HEK293 (cell line): ENCODE results near the gene ADAMTS9.

ENCODE experiments used
- CTCF ChIA-PET: fragments of 350-600 bp; formaldehyde crosslinking; extraction: SDS; loops from one replicate; lab custom pipeline; 2021; ENCODE audit warnings: antibody characterized with exemption; lab: Yijun Ruan, JAX
- POLR2A ChIA-PET: fragments of 300-600 bp; formaldehyde crosslinking; extraction: SDS; loops from one replicate; lab custom pipeline; 2020; ENCODE audit warnings: antibody characterized with exemption, inconsistent platforms; lab: Yijun Ruan, JAX
- H3K27ac ChIP-seq: fragments of 200-500 bp; sonication (Bioruptor generic); 2 replicates; pipeline ENCODE4 v1.5.1; 2014; ENCODE audit warnings: low read depth, low read length, control low read depth, inconsistent platforms; ENCODE audit errors: extremely low read depth
- H3K36me3 ChIP-seq, 2 experiments: fragments of 200-500 bp in 1 of 2; sonication (Bioruptor generic) in 1 of 2; 1 replicate in 1 of 2; 2 replicates in 1 of 2; pipeline ENCODE4 v1.5.1; 2014 to 2017; ENCODE audit warnings: inconsistent platforms in 2 of 2, low read length in 2 of 2; ENCODE audit not compliant: control insufficient read depth in 2 of 2, insufficient read depth in 1 of 2
- H3K4me1 ChIP-seq: fragments of 200-500 bp; sonication (Bioruptor generic); 2 replicates; pipeline ENCODE4 v1.5.1; 2014; ENCODE audit warnings: mild to moderate bottlenecking, low read length, inconsistent platforms; ENCODE audit not compliant: control insufficient read depth, insufficient read depth
- H3K4me3 ChIP-seq: 2 replicates; pipeline ENCODE4 v1.5.1; 2011; ENCODE audit warnings: low read depth, mild to moderate bottlenecking, control low read depth, low read length, moderate library complexity
- H3K9me3 ChIP-seq: fragments of 200-500 bp; sonication (Bioruptor generic); 2 replicates; pipeline ENCODE4 v1.5.1; 2014; ENCODE audit warnings: low read depth, low read length, inconsistent platforms; ENCODE audit not compliant: control insufficient read depth, insufficient read depth
- BCL11A ChIP-seq: fragments of 450-650 bp; formaldehyde crosslinking; IDR thresholded peaks from 2 replicates; pipeline ENCODE4 v1.5.1; 2016; ENCODE audit warnings: low read depth, missing biosample characterization, missing genetic modification characterization
- ELK4 ChIP-seq: IDR thresholded peaks from 2 replicates; pipeline ENCODE4 v1.6.1; 2011; ENCODE audit warnings: mild to moderate bottlenecking, low read depth, low read length, borderline replicate concordance
- HIC1 ChIP-seq: fragments of 450-650 bp; formaldehyde crosslinking; IDR thresholded peaks from 2 replicates; pipeline ENCODE4 v1.5.1; 2016; ENCODE audit warnings: missing biosample characterization, missing genetic modification characterization
- HOXC10 ChIP-seq: sonication (generic); formaldehyde crosslinking; IDR thresholded peaks from 2 replicates; pipeline ENCODE4 v1.8.1; 2023; ENCODE audit warnings: mild to moderate bottlenecking, missing genetic modification reagents
- OSR2 ChIP-seq: fragments of 450-650 bp; formaldehyde crosslinking; IDR thresholded peaks from 2 replicates; pipeline ENCODE4 v1.5.1; 2016; ENCODE audit warnings: missing biosample characterization, missing genetic modification characterization
- PATZ1 ChIP-seq: fragments of 450-650 bp; formaldehyde crosslinking; IDR thresholded peaks from 2 replicates; pipeline ENCODE4 v1.5.1; 2016; ENCODE audit warnings: missing biosample characterization, missing genetic modification characterization
- REPIN1 ChIP-seq: fragments of 450-650 bp; formaldehyde crosslinking; IDR thresholded peaks from 2 replicates; pipeline ENCODE4 v1.5.1; 2017; ENCODE audit warnings: missing biosample characterization, missing genetic modification characterization, low read depth
- SALL2 ChIP-seq: fragments of 450-650 bp; formaldehyde crosslinking; IDR thresholded peaks from 2 replicates; pipeline ENCODE4 v1.5.0; 2017; ENCODE audit warnings: missing biosample characterization, mild to moderate bottlenecking, missing genetic modification characterization, borderline replicate concordance
- ZBTB8A ChIP-seq: fragments of 450-650 bp; formaldehyde crosslinking; IDR thresholded peaks from 2 replicates; pipeline ENCODE4 v1.5.1; 2016; ENCODE audit warnings: missing biosample characterization, missing genetic modification characterization
- ZNF157 ChIP-seq: fragments of 450-650 bp; formaldehyde crosslinking; IDR thresholded peaks from 2 replicates; pipeline ENCODE4 v1.5.1; 2016; ENCODE audit warnings: missing biosample characterization, missing genetic modification characterization
- ZNF184 ChIP-seq: fragments of 450-650 bp; IDR thresholded peaks from 2 replicates; pipeline ENCODE4 v1.5.1; 2018; ENCODE audit warnings: missing biosample characterization, mild to moderate bottlenecking, missing genetic modification characterization
- ZNF266 ChIP-seq: fragments of 450-650 bp; formaldehyde crosslinking; IDR thresholded peaks from 2 replicates; pipeline ENCODE4 v1.5.1; 2016; ENCODE audit warnings: missing biosample characterization, missing genetic modification characterization, low read depth
- ZNF280C ChIP-seq: fragments of 450-650 bp; formaldehyde crosslinking; IDR thresholded peaks from 2 replicates; pipeline ENCODE4 v1.5.1; 2016; ENCODE audit warnings: missing biosample characterization, missing genetic modification characterization
- ZNF335 ChIP-seq: fragments of 450-650 bp; formaldehyde crosslinking; conservative IDR thresholded peaks from 2 replicates; pipeline ENCODE4 v1.5.1; 2016; ENCODE audit warnings: missing biosample characterization, missing genetic modification characterization
- ZNF366 ChIP-seq: fragments of 450-650 bp; formaldehyde crosslinking; conservative IDR thresholded peaks from 2 replicates; pipeline ENCODE4 v1.5.1; 2016; ENCODE audit warnings: missing biosample characterization, missing genetic modification characterization
- ZNF501 ChIP-seq: fragments of 450-650 bp; formaldehyde crosslinking; IDR thresholded peaks from 2 replicates; pipeline ENCODE4 v1.5.1; 2016; ENCODE audit warnings: missing biosample characterization, missing genetic modification characterization
- ZNF621 ChIP-seq: fragments of 450-650 bp; formaldehyde crosslinking; IDR thresholded peaks from 2 replicates; pipeline ENCODE4 v1.5.1; 2017; ENCODE audit warnings: missing biosample characterization, missing genetic modification characterization
- ZNF626 ChIP-seq: fragments of 450-650 bp; sonication (Bioruptor Pico); formaldehyde crosslinking; IDR thresholded peaks from 2 replicates; pipeline ENCODE4 v1.5.1; 2018; ENCODE audit warnings: missing biosample characterization, missing genetic modification characterization, inconsistent platforms
- ZNF664 ChIP-seq: fragments of 450-650 bp; formaldehyde crosslinking; IDR thresholded peaks from 2 replicates; pipeline ENCODE4 v1.5.1; 2016; ENCODE audit warnings: missing biosample characterization, missing genetic modification characterization
- ZNF677 ChIP-seq: fragments of 450-650 bp; IDR thresholded peaks from 2 replicates; pipeline ENCODE4 v1.5.0; 2018; ENCODE audit warnings: missing biosample characterization, mild to moderate bottlenecking, missing genetic modification characterization, moderate library complexity
- ZNF692 ChIP-seq: fragments of 450-650 bp; formaldehyde crosslinking; IDR thresholded peaks from 2 replicates; pipeline ENCODE4 v1.5.1; 2016; ENCODE audit warnings: missing biosample characterization, missing genetic modification characterization
- ZNF785 ChIP-seq: fragments of 450-650 bp; formaldehyde crosslinking; IDR thresholded peaks from 2 replicates; pipeline ENCODE4 v1.5.1; 2016; ENCODE audit warnings: missing biosample characterization, missing genetic modification characterization
- ZNF792 ChIP-seq: fragments of 450-650 bp; formaldehyde crosslinking; IDR thresholded peaks from 2 replicates; pipeline ENCODE4 v1.5.1; 2016; ENCODE audit warnings: missing biosample characterization, missing genetic modification characterization
- ZNF843 ChIP-seq: fragments of 450-650 bp; formaldehyde crosslinking; IDR thresholded peaks from 2 replicates; pipeline ENCODE4 v1.5.1; 2016; ENCODE audit warnings: missing biosample characterization, missing genetic modification characterization
- ZSCAN4 ChIP-seq: fragments of 450-650 bp; formaldehyde crosslinking; IDR thresholded peaks from 2 replicates; pipeline ENCODE4 v1.5.1; 2017; ENCODE audit warnings: missing biosample characterization, missing genetic modification characterization

ADAMTS9 gene

GRCh38 chr3:64584179-64584578 is 103.6 kb downstream of the ADAMTS9 start:
- no peaks in the 10 kb centered on the region for H3K36me3 ChIP-seq
- POLR2A ChIA-PET: no interaction called here
- TF ChIP-seq ELK4 (no peak), BCL11A (no peak), SALL2 (no peak), ZNF626 (tag by site-specific recombination) (no peak), REPIN1 (no peak), ZNF366 (tag by site-specific recombination) (no peak), OSR2 (tag by site-specific recombination) (no peak), PATZ1 (tag by site-specific recombination) (no peak), ZNF157 (no peak), ZNF692 (tag by site-specific recombination) (no peak), HIC1 (tag by site-specific recombination) (no peak), ZNF664 (tag by site-specific recombination) (no peak), ZNF785 (tag by site-specific recombination) (no peak), ZNF335 (tag by site-specific recombination) (no peak), ZNF792 (tag by site-specific recombination) (no peak), ZNF501 (tag by site-specific recombination) (no peak)
- TF ChIP-seq, all 188 proteins: peak for 0
- no peaks in the 10 kb centered on the region for H3K9me3 ChIP-seq
- no peaks in the 10 kb centered on the region for H3K4me1 ChIP-seq
- H3K27ac ChIP-seq: no peak overlapping the region
- CTCF ChIA-PET: interaction anchor here (3.4 kb wide), 1 partner anchor 9 kb away, joined by 16 read pairs; no protein-coding TSS in a partner anchor
- H3K4me3 ChIP-seq: no peak overlapping the region

- no peak overlapping the region for H3K27ac ChIP-seq
- H3K4me3 ChIP-seq: no peak overlapping the region
- ChIA-PET POLR2A (no interaction called here), CTCF (interaction anchor here (0.8 kb wide), 1 partner anchor 180 kb away, joined by 3 read pairs; no protein-coding TSS in a partner anchor)
- H3K9me3 ChIP-seq: no peaks in the 10 kb centered on the region
- H3K4me1 ChIP-seq: no peaks in the 10 kb centered on the region
- no peaks in the 10 kb centered on the region for H3K36me3 ChIP-seq
- TF ChIP-seq ZSCAN4 (tag by site-specific recombination) (no peak), ZNF266 (tag by site-specific recombination) (no peak), ZNF184 (tag by site-specific recombination) (no peak), ZNF621 (tag by site-specific recombination) (no peak), ZNF692 (tag by site-specific recombination) (no peak), ZNF280C (no peak), HOXC10 (CRISPR knock-in tag) (no peak), ZNF677 (tag by site-specific recombination) (no peak), ZNF843 (no peak), ZBTB8A (no peak), ZNF501 (tag by site-specific recombination) (no peak)
These were observed 109.0 kb downstream of the ADAMTS9 start for GRCh38 chr3:64578797-64579196.
